HG02970 (cell line): ENCODE results near the gene NRXN2.

ENCODE experiments used
- ATAC-seq: cut with Tn5 transposase; IDR thresholded peaks from one replicate; pipeline ENCODE4 v1.9.1; 2021; ENCODE audit warnings: mild to moderate bottlenecking, moderate library complexity, moderate number of reproducible peaks; ENCODE audit not compliant: unreplicated experiment, low FRiP score

NRXN2 gene

DNA sequence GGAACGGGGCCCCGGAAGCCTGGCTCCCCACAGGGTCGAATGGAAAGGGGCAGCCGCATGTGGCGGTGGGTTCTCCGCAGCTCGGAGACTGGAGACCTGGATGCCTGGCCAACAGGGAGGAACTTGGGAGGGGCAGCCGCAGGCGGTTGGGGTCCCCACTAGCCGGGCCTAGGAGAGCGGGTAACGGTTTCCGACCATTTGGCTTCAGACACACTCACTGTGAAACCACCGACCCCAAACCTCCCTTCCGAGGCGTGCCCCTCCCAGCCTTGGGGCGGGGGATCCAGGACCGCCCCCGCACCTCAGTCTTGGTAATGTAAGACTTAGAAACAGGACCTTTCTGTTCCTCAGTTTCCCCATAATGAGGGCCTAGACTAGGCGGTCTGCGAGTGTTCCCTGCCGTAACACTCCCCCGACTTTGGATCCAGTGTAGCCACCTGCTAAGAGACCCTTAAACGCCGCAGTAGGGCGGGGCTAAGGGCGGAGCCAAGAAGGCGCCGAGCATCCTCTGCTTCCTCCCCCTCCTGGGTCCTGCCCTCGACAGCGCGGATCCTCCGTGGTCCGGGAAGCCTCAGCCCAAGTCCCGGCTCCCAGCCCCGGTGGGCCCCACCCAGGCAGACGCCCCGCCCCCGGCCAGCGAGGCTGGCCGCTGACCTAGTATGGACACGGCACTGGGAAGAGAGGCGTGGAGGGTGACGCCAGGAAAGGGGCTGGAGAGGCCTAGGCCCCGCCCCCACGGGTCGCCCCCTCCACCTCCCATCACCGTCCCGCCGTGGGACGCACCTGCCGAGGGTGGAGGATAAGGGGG is 22.7 kb upstream of the NRXN2 start:
- ATAC-seq, result no peak

GRCh38 chr11:64745189-64745520 is 22.2 kb upstream of the NRXN2 start:
- ATAC-seq, result no peak

- ATAC-seq, result no peak
Observed at GRCh38 chr11:64744544-64745188, 21.7 kb upstream of the NRXN2 start.

GRCh38 chr11:64743591-64744543 is 20.9 kb upstream of the NRXN2 start, which contains the start of gene RASGRP2:
Gene RASGRP2 (minus strand): TSS chr11:64744142. CDS start chr11:64742866, 1,276 bp downstream.
- no peak for ATAC-seq

DNA sequence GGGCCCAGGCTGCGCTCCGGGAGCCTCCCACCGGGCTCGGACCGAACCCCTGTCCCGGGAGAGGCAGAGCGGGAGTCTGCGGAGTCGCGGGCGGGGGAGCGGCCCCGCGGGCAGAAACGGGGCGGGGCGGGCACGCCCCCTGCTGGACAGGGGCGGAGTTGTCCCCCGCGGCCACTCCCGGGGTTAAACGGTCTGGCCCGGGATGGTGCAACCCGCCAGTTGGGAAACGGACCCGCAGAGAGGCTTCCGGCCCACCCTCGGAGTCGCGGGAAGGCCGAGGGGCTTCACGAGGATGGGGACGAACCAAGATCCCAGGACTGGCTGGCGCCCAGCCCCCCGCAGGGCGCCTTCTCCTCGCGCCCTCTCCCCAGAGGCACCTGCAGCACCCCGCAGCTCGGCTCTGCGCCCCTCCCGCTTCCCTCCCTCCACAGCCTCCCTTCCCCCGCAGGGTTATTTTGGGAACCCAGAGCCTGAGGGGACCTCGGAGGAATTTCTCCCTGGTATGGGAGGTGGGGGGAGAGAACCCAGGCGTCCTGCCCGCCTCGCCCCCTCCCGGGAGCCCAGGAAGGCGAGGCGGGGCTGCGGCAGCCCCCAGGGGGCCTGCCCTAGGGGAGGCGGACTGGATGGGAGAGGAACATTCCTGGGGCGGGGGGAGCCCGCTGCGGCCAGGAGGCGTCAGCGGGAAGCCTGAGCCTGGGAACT is 20.0 kb upstream of the NRXN2 start:
- no peak for ATAC-seq

- ATAC-seq, result no peak
Observed at GRCh38 chr11:64742087-64742888, 19.3 kb upstream of the NRXN2 start.

GRCh38 chr11:64741375-64742086 is 18.5 kb upstream of the NRXN2 start:
- no peak for ATAC-seq

DNA sequence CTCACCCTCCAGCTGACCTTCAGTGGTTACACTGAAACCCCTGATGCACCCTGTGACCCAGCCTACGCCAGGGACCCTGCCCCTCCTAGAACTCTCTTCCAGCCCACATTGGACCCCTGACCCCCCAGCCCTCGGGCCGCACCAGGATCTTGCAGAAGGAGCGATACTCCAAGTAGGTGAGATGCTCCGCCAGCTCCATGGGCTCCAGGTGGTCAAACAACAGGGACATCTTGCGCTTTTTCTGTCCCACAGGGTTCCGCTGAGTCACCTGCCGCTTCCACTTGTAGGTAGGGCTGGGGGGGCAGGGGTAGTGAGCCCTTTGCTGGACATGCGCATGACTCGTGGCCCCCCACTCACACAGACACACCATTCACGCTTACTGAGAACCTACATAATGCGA is 16.9 kb upstream of the NRXN2 start:
- ATAC-seq, result no peak

- no peak for ATAC-seq
Observed at GRCh38 chr11:64736654-64737053, 13.7 kb upstream of the NRXN2 start.

- no peak for ATAC-seq
Observed at GRCh38 chr11:64735725-64736259, 12.8 kb upstream of the NRXN2 start.

DNA sequence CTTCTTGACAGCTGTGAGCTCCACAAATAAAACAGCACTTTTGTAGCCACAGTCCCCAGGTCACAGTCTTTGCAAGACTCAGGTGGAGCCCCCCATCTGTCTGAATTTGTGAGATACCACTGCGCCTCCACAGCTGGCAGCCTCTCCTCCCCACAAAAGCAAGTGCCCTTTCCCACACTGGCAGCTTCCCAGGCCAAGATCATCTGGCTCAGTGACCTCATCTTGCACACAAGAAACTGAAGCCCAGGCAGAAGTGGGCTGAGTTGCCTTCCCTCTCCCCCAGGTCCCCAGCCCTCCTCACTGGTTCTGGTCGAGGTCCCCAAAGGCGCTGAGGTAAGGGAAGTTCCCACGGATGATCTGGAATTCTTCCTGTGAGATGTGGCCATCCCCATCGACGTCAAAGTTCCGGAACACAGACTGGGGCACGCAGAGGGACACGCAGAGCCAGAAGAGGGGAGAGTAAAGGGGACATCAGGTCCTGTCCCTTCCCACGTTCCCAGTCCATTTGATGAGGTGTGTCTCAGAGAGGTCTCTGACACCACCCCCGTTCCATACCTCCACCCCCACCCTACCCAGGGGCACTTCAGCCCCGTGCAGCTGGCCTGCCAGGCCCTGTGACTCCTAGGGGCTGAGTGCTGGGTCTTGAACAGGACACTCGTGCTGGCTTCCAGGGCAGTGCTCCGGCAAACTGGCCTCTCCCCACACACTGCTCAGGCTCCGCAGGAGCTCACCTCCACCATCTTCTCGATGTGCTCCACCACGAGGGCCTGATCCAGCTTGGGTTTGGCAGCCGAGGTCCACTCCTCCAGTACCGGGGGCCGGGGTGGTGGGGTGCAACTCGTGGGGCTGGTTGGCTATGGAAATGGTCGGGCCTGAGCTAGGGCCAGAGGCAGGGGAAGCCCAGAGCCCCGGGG is 12.1 kb upstream of the NRXN2 start:
- ATAC-seq, result no peak

DNA sequence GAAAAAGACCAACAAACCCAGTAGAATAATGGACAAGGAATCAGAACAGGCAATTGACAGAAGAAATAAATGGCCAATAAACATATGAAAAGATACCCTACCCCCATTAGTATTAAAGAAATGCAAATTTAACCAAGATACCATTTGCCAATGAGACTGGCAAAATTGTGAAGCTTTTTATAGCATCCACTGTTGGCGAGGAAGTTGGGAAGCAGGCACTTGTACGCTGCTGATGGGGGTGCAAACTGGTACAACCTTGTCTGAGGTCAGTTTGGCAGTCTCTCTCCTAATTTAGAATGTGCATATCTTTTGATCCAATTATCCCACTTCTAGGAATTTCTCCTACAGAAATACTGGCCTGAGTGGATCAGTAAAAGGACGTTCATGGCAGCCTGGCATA is 8.6 kb upstream of the NRXN2 start:
- ATAC-seq, result no peak

DNA sequence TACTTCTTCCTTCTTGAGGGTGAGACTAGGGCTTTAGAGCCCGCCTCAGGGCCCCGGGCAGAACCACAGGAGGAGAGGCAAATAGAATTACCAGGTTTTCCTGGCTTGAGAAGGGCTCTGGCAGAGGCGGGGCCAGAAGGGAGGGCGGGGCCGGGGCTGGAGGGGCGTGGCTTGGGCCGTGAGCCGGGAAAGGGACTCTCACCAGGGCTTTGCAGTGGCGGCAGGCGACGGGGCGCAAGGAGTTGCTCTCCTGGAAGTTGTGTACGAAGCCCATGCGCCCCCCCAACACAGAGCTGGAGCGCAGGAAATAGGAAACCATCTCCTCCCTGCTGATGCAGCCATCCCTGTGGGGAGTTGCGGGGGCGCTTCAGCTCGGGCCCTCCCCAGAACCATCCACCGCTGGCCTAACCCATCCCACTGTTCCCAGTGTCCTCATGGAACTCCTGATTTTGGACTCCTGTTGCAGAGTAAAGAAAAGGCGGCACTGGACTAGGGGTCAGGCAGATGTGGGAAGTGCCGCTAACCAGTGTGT is 6.9 kb upstream of the NRXN2 start:
- no peak for ATAC-seq

DNA sequence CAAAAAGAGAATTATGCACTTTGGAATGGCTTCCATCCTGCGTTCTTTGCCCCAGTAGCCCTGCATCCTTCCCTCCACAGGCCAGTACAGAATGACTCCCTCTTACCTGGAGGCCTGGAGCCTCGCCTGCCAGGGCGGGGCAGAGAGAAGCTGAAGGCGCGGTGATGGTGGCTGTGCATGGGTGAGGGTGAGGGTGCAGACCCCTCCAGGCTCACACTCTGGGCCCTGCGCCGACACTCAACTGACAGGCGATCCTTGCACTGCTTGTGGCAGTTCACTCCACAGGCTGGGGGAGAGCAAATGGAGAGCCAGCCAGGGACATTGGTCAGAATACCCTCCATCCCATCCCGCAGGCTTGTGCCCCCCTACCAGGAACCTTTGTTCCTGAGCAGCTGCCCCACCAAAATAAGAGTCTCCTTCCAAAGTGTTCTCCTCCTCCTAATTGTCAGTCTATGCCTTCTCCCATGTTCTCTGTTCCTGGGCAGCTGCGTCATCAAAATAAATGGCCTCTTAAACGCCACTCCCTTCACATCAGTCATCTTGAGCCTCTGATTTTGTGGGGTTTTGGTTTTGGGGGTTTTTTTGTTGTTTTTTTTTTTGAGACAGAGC is 5.9 kb upstream of the NRXN2 start:
- ATAC-seq, result no peak

DNA sequence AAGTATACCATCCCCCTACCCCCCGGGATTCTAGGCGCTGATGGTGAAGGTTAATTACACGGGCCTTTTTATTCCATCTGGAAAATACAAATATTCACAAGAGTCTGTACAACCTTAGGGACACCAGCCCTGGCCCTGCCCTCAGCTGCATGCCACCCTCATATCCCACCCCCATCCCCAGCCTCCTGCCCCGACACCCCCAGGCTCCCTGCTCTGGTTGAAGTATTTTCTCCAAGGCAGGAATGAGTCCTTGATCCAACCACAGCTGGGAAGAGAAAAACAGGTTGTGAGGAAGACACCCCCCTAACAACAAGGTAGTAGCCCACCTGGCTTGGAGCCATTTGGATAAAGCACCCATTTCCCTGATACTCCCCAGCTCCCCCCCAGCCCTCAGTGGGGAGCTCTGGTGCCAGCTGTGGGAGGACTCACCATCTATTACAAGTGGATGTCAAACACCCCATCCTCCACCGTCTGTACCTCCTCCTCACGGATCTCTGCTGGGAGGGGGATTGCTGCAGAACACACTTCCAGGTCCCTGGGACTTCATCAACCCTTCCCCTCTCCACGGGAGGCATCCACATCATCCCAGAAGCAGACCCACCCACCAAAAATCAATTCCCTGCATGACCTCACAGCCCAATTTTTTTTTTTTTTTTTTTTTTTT is 4.0 kb upstream of the NRXN2 start:
- no peak for ATAC-seq

- no peak for ATAC-seq
Observed at GRCh38 chr11:64726211-64726641, 3.2 kb upstream of the NRXN2 start.
